LoVo (cell line): ENCODE results near the gene SULT4A1.

ENCODE experiments used
- DNase-seq: peaks from one replicate; pipeline ENCODE4 v3.0.0-alpha.2; 2016; ENCODE audit warnings: low spot score

The SULT4A1 gene

DNA sequence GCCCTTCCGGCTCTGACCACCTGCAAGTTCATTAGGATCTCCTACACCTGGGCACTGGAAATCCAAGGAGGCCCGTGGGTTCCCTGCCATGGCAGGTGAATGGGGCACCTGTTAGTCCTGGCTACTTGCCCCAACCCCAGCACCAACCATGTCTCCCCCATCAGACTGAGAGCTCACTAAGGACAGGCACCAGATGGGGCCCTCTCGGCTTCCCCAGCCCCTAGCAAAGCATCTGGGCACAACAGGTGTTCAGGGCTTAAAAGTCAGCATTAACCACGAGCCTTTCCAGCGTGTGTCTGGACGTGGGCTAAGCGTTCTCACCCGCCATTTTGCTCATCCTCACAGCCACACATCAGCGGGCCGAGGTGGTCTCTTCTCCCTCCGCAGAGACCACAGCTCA lies 2.2 kb downstream of the SULT4A1 start:
- no peak for DNase-seq

GRCh38 chr22:43859621-43860020 lies 2.7 kb downstream of the SULT4A1 start:
- no peak for DNase-seq

DNA sequence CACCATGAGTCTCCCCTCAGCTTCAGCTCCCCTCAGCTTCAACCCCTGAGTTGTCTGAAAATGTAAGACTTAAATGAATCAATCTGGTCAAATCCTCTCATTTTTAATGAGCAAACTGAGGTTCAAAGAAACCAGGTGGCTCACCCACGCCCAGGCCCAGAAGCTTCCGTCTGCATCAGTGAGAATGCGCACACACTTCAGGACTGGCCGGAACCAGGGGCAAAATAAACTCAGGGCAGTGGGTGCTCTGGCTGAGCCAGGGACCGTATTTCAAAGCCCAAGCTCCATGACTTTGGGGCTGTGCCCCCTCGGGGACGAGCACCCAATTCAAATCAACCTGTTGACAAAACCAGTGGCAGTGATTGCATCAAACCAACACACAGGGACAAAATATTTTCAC lies 3.1 kb downstream of the SULT4A1 start:
- DNase-seq, result no peak

DNA sequence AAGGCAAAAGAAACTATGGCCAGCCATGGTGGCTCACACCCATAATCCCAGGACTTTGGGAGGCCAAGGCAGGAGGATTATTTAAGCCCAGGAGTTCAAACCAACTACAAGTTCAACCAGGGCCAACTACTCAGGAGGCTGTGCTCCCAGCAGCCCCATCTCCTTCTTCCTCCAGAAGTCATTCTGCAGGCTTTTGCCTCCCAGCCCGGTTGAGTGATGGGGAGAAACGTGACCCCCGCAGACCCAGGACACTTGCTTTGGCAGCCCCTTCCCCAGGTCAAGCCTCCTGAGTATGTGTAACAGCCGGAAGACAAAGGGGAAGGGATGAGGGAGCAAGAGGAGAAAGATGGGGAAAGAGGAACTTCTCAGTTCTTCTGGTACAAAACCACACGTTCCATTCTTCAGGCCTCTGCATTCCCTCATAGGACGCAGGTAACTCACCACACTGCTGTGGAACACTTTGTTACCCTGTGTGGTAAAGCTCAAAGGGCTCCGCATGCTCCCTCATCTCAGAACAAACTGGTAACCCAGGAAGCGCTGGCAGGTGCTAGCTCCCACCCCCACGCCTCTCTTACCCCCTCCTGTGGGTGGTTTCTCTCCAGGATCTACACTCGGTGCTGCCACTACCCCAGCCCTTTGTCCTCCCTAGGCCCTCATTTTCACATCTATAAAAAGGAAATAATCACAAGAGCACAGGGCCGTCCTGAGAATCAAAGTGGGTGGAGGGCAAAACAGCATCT lies 4.0 kb downstream of the SULT4A1 start:
- no peak for DNase-seq

DNA sequence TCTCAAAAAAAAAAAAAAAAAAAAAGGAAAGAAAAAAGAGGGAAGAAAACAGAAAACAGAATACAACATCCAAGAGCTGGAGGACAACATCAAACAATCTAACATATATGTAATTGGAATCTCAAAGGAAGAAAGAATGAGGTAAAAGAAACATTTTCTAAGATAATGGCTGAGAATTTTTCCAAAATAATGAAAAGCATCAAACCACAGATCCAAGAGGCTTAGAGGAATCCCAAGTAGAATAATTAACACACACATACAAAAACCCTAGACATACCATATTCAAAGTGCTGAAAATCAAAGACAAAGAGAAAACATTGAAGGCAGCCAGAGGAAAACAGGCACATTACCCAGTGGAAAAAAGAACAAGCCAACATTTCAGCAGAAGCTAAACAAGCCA lies 4.9 kb downstream of the SULT4A1 start:
- DNase-seq, result no peak

- DNase-seq, result no peak
These were observed 6.9 kb downstream of the SULT4A1 start for GRCh38 chr22:43855431-43855830.

DNA sequence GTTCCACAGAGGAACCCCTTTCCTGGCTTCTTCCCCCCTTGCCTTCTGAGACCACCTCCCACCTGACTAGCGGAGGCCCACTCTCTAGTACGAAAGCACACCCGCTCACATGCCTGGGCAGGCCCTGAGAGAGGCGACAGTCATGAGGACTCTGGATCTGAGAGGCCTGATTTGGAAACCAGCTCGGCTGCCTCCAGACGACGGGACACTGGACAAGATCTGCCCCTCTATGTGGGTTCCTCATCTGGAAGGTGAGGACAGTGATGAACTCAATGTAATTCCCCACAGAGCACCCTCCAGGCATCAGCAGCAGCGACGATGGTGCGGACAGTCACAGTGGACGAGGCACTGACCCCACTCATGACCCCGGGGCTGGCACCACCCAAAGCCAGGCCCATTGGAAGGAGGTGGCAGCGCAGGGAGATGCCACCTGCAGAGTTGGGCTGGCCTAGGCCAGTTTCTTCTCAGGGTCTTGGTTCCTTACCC lies 7.5 kb downstream of the SULT4A1 start:
- DNase-seq, result no peak

GRCh38 chr22:43854121-43854785 lies 8.1 kb downstream of the SULT4A1 start:
- no peak for DNase-seq

DNA sequence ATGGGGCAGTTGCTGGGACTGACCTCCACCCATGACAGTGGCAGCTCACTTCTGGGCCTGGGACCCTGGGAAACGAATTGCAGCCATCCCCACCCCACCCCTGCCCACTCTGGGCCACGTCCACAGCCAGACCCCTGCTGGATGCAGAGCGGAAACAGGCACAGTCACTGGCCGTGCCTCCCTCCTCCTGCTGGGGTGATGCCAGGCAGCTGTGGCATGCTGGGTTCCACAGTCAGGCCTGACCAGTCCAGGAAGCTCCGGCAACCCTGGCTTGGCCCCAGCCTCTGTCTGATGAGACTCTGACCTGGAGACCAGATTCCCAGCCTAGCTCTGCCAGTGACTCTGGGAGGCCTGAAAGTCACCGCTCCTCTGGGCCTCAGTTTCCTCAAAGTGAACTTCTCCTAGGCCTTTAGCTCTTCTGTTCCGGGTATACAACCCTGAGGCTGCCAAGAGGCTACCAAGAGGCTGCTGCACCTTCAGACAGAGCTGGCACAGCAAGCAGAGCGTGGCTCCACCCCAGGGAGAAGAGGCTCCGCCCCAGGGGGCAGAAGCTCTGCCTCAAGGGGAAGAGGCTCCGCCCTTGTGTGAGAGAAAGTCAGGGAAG lies 8.9 kb downstream of the SULT4A1 start:
- DNase-seq, result no peak

- no peak for DNase-seq
These were observed 9.6 kb downstream of the SULT4A1 start for GRCh38 chr22:43852573-43853327.

GRCh38 chr22:43851979-43852307 lies 10.4 kb downstream of the SULT4A1 start:
- DNase-seq, result no peak

DNA sequence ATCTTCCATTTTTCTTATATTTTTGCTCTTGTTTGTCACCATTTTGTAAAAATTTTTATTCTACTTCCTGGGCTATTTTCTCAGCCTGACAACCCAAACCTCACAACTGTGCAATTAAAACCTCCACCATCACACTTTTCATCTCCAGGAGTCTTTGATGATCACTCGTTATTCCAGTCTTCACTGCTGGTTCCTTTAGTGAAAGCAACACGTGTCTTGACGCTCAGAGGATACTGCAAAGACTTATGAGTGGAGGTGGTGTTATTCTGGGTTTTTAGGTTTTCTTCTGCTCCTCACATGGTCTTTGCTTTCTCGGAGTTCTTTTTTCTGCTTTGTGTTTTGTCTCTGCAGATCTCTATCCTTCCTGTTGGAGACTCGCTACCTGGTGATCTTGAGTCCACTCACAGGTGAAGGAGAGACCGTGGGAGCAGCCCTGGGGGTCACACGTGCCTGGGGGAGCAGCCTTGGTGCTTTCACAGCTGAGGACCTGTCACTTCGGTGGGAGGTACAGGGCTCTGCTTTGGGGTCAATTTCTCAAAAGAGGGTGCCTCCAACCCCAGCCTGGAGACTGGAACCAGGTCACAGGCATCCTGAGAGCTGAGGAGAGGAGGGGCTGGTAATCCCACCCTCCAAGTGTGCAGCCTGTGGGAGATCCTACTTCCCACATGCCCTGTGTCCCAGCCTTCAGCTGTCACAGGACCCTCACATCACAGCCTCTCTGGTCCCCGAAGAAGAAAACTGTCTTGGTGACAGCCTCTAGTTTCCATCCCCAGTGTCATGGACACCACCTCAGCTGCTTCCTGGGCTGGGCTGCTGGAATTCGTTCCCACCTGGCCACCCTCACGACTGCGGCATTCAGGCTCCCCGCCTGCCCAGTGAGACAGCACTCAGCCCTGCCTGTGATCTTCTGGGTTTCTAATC lies 11.0 kb downstream of the SULT4A1 start:
- no peak for DNase-seq

GRCh38 chr22:43850529-43850928 lies 11.8 kb downstream of the SULT4A1 start:
- DNase-seq, result no peak

DNA sequence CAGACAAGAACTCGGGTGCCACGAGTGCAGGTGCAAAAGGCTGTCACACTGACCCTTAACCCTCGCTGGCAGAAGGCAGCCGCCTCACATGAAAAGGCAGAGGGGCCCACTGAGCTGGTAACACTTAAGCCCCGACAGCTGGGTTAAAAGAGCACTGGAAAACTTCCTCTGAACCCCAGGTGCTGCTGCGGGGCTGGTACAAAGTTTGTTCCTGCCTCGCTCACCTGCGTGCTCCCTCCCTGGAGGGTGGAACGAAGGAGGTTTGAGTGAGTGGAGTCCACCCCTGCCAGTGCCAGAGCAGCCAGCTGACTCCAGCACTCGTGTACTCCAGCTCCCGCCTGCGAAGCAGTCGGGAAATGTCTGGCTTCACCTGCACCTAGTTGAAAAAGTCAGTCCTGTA lies 12.6 kb downstream of the SULT4A1 start:
- DNase-seq, result no peak

- no peak for DNase-seq
These were observed 13.7 kb downstream of the SULT4A1 start for GRCh38 chr22:43848366-43849171.

- DNase-seq, result no peak
These were observed 14.7 kb downstream of the SULT4A1 start for GRCh38 chr22:43847376-43848289.

- no peak for DNase-seq
These were observed 15.3 kb downstream of the SULT4A1 start for GRCh38 chr22:43846966-43847365.

- no peak for DNase-seq
These were observed 16.3 kb downstream of the SULT4A1 start for GRCh38 chr22:43845981-43846380.
